ENCODE measurements around the gene ELMO2.

ELMO2 gene

DNA sequence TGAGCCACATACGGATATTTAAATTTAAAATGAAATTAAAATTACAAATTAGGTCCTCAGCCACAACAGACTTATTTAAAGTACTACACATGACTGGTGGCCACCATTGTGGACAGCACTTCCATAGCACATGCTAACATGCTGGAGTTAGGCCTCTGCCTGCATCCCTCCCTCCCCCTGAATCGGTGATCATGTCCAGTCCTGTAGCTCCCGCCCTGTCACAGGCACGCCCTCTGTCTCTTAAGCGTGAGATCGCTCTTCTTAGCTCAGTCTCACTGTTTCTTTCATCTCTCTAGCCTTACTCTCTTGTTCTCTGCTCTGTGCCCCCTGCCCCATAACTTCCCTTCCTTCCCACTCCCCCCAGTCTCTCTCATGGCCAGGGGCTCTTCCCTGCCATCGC, 28.9 kb downstream of the ELMO2 start:
- no peak for DNase-seq (ENCODE audit: low read depth)
- TF ChIP-seq, protein P1, sequence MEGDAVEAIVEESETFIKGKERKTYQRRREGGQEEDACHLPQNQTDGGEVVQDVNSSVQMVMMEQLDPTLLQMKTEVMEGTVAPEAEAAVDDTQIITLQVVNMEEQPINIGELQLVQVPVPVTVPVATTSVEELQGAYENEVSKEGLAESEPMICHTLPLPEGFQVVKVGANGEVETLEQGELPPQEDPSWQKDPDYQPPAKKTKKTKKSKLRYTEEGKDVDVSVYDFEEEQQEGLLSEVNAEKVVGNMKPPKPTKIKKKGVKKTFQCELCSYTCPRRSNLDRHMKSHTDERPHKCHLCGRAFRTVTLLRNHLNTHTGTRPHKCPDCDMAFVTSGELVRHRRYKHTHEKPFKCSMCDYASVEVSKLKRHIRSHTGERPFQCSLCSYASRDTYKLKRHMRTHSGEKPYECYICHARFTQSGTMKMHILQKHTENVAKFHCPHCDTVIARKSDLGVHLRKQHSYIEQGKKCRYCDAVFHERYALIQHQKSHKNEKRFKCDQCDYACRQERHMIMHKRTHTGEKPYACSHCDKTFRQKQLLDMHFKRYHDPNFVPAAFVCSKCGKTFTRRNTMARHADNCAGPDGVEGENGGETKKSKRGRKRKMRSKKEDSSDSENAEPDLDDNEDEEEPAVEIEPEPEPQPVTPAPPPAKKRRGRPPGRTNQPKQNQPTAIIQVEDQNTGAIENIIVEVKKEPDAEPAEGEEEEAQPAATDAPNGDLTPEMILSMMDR (conservative IDR thresholded peaks at IDR 0.05; ENCODE audit: low read length), result no peak

GRCh38 chr20:46376196-46376785, 30.1 kb downstream of the ELMO2 start:
- H3K4me3 ChIP-seq (ENCODE audit: low read length), result no peak overlapping the region
- TF ChIP-seq, protein P1 (conservative IDR thresholded peaks at IDR 0.05; ENCODE audit: low read length), result no peak
- no peak for DNase-seq (ENCODE audit: low read depth)

More for the DNA sequence above, 28.9 kb downstream of the ELMO2 start:
- H3K4me3 ChIP-seq (ENCODE audit: low read length), result no peak overlapping the region

DNA sequence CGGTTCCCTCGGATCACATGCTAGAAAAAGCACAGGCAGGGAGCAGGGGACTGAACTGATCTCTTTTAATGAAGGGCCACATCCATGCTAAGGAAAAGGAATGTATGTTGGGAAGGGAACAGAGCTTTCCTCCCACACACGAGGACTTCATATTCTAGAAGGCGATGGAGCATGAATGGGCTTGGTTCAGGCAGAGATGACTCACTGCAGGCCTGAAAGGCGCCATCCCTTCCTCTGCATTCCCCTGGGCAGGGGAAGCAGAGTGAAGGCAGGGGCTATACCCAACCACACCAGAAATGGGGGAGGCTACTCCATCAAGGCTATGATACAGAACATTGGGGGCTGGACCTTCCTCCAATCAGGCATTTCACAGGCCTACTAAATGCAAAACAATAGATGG, 30.6 kb downstream of the ELMO2 start:
- TF ChIP-seq, protein P1 (conservative IDR thresholded peaks at IDR 0.05; ENCODE audit: low read length), result no peak
- DNase-seq (ENCODE audit: low read depth), result no peak
- H3K4me3 ChIP-seq (ENCODE audit: low read length), result no peak overlapping the region

DNA sequence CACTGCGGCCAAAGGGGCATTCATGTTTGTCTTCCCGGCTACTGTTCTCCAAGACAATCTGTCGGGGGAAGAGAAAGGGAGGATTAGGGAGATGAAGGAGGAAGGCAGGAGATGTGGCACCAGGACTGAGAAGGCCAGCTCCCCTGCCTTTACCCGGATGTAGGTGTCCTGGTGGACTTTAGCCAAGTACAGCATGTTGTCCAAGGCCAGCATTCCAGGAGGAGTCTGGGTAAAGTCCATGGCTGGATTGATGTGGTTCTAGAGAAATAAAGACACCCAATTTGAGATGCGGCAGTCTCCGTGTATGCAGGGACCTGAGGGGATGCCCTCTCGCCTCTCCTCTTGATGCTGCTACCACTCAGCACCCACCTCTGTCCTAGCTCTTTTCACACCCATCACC, 32.0 kb downstream of the ELMO2 start:
- DNase-seq (ENCODE audit: low read depth), result no peak
- H3K4me3 ChIP-seq (ENCODE audit: low read length), result no peak overlapping the region
- TF ChIP-seq, protein P1 (conservative IDR thresholded peaks at IDR 0.05; ENCODE audit: low read length), result no peak

DNA sequence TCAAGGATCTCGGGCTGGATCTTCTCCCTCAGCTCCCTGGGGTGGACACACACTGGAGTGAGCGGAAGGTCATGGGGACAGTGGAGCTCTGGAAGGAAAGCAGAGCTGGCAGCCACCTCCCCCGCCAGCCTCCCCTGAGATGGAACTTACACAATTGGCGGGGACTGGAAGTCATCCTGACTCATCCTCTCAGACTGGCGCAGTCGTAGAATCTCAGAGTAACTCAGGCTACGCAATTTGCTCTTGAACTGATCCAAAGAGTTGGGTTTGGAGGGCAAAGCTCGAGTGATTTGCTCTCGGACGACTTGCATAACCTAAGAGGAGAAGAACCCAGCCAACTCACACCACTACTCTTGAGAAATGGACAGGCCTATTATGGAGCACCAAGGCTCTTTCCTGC, 34.8 kb downstream of the ELMO2 start:
- TF ChIP-seq, protein P1 (conservative IDR thresholded peaks at IDR 0.05; ENCODE audit: low read length), result no peak
- H3K4me3 ChIP-seq (ENCODE audit: low read length), result no peak overlapping the region
- DNase-seq (ENCODE audit: low read depth), result peak; percentile 36

- no peak overlapping the region for H3K4me3 ChIP-seq (ENCODE audit: low read length)
- TF ChIP-seq, protein P1 (conservative IDR thresholded peaks at IDR 0.05; ENCODE audit: low read length), result no peak
- no peak for DNase-seq (ENCODE audit: low read depth)
Measured at GRCh38 chr20:46368902-46369268, 37.5 kb downstream of the ELMO2 start.

DNA sequence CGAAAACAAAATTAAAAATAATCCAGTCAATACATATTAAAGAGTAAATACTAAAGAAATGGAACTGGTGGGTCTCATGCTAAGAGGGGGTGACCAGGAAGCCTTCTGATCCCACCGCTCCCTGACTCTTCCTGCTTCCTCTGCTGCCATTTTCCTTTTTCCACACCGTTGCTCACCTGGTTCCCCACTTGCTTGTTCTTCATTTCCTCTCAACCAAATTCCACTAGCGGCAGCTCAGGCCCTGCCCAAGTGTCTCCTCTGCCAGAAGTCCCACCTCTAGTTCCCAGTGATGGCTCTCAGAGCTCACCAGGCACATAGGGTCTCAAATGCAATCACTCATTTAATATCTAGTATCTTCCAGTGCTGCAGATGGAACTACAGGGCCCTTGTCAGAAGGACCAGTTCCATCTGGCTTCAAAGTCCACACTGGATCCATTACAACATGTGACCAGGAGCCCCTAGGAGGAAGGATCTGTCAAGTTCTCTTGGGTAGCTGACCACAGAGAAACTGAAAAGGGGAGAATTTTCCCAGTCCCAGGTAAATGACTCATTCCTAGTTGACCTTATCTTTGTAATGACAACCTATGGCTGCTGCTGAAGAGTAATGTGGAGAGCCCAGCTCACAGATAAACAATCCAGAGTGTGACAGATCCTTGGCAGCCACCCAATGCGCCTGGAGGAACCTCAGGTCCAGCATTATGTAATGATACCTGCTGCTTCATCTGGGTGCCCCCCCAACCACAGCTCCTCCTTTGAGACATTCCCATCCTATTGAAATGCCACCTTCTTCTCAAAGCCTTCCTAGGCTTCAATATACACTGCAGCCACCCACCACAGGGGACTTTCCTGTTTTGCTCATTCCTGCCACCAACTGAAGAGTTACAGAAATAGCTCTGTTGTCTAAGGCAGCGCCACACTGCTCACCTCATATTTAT, 38.2 kb downstream of the ELMO2 start:
- H3K4me3 ChIP-seq (ENCODE audit: low read length), result no peak overlapping the region
- TF ChIP-seq, protein P1 (conservative IDR thresholded peaks at IDR 0.05; ENCODE audit: low read length), result no peak
- DNase-seq (ENCODE audit: low read depth), result no peak

Measured in AG10803 (cell line).